ENCODE data around the gene JARID2.
A peak's percentile ranks its signal among the peaks of the same experiment; 100 is the strongest.

The JARID2 gene

DNA sequence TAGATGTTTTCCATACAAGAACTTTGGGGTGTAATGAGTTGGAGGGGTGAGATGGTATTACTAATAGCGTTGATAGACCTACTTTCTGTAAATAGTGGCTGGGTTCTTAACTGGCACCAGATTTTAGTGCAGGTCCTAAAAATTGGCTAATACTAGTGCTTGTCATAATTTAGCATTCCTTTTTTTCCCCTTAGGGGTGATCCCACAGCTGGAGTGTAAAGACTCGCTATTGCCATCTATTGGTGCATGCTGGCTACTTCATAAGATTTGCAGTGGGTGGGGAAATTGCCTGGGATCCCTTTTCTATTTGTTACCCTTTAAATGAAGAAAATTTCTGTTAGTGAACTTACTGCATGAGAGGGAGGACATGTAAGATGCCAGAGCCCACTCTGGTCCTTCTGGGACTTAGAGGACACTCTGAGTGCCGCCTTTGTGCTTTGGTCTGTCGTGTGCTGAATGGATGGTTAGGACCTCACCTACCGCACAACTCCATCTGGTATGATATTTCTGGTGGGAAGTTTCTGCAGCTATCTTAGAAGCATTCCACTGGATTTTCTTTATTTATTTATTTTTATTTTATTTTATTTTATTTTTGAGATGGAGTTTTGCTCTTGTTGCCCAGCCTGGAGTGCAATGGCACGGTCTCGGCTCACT is 195.5 kb downstream of the JARID2 start:
- peak; percentile 53 for DNase-seq (ENCODE audit: low spot score)

GRCh38 chr6:15441981-15442380 is 196.1 kb downstream of the JARID2 start:
- no peak for DNase-seq (ENCODE audit: low spot score)

- no peak for DNase-seq (ENCODE audit: low spot score)
Measured at GRCh38 chr6:15442467-15442866, 196.6 kb downstream of the JARID2 start.

DNA sequence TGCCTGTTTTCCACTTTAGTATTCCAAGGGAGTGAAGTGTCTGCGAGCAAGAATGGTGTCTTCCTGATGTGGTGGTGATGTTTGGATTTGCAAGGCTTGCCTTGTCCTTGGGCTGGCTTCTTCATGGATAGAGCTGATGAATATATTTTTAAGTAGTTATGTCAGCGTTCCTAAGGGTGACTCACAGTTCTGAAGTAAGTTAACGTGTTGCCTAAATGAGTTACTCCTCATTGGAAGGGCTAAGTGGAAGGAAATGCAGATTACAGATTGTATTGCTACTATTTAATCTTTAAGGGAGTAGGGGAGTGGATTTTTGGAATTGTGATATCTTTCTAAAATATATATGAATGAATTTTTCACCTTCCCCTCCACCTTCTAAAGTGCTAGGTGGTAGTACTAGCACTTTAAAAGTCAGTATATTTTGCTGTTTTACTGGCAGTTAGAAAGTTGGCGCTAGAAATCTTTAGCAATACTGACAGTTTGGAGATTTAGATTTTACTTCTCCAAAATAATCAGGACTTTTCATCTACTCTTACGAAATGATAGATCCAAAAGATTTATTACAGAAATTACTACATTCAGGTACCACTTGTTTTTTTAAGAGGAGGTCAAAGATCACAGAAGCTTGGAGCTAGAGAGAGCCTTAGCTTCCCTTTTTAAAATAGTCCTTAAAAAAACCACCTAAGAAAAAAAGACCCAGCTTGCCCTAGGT is 197.4 kb downstream of the JARID2 start:
- peak; percentile 80 for DNase-seq (ENCODE audit: low spot score)

DNA sequence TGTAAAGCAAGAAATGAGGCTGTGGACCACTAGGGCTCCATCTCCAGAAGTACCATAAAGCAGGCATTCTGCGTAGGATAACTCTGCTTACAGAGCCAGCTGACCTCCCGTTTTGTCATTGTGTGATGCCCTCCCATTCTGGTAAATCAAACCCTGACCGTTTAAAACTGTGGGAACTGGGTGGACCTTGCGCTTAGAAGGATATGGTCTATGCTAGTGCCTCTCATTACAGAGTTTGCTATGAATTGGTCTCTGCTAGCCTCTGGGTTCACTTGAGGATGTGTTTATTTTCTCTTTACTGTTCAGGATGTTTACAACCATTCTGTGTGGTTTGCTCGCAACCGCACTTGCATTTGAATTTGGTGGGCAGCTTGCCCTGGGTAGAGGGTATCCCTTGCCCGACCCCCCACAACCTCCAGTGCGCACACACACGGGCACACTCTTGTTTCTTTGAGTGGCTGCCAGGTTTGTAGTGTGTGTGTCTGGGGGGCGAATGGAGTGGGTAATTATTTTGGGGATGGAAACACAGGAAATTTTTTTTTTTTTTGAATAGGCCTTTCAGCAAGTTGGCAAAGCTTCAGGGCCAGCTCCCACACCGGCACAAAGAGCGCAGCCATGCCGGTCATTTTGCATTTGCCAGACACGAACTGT is 198.3 kb downstream of the JARID2 start:
- DNase-seq (ENCODE audit: low spot score), result no peak

DNA sequence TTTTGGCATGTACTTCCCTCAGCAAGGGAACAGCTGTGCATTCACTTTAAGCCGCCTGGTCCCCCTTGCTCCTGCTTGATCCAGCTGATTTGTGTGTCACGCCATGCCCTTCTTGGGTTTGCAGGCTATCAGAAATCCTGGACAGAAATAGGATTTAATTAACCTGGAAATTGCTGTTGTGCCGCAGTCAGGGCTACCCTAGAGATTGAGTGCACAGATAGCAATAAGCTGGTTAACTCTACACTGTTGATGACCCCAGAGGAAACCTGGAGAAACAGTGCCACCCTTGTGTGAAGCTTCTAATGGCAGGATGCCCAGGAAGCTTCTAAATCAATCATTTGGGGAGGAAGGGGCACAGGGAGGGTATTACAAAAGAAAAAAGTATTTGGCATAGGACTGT is 199.0 kb downstream of the JARID2 start:
- peak; percentile 35 for DNase-seq (ENCODE audit: low spot score)

DNA sequence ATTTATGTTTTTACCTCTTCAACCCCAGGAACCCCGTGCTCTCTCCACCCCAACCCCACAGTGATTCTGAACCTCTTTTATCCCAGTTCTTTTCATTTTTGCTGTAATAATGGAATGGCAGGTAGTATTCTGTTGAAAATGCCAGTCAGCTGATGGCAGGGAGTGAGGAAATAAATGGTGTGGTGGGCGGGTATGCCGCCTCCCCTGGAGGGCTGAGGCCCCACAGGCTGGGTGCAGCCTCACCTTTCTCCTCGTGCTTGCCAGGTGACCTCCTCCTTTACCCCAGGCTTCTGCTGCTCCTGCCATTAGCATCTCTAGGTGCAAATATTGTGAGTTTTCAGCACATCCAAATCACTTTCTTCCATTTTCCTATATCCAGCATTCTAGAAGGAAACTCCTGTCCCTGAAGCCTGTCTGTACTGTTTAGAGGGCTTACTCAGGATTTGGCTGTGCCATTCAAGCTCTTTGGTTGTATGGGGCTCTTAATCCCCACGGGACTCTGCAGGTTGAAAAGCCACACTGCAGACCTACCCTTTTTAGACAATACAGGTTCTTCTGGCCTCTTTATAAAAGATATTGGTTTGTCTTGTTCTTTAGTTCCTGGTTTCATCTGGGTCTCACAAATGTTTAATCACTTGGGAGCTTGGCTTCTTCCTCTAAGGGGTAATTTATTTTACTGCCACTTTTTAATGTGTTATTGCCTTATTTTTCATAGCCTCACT is 201.8 kb downstream of the JARID2 start:
- no peak for DNase-seq (ENCODE audit: low spot score)

GRCh38 chr6:15449011-15449410 is 203.1 kb downstream of the JARID2 start:
- DNase-seq (ENCODE audit: low spot score), result no peak

GRCh38 chr6:15451738-15452137 is 205.9 kb downstream of the JARID2 start:
- no peak for DNase-seq (ENCODE audit: low spot score)

GRCh38 chr6:15452182-15452941 is 206.5 kb downstream of the JARID2 start:
- DNase-seq (ENCODE audit: low spot score), result no peak

- DNase-seq (ENCODE audit: low spot score), result no peak
Measured at GRCh38 chr6:15453186-15453585, 207.3 kb downstream of the JARID2 start.

DNA sequence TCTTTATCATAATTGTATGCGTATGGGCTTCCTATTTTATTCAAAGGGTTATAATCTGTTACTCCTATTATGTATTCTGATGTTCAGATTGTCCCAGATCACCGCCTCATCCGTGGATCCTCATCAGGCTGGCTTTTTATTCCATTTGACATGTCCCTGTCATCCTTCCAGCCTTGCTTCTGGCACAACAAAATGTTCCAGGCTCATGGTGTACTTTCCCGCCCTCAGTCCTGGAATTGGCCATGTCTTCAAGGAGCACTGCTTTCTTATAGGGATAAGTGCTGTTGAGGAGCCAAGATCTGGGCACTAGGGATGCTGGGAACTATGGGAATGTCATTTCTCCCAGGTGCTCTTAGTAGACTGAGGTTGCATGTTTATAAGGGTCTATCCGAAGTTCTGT is 207.8 kb downstream of the JARID2 start:
- no peak for DNase-seq (ENCODE audit: low spot score)

DNA sequence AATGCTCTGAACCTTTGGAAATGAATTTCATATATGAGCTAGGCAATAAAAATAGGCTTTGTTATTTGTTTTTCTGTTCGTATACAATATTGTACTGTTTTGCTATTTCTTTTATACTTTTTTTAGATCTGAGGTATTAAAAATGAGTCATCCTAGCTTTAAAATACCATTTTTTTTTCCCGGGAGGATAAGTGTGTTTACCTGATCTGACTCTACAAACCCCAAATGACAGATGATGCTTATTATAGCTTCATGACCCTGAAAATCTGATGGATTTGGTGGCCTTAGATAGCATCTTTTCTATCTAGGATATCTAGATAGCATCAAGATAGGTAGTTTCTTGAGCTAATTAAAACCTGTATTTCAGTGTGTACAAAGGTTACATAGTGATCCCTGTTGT is 210.6 kb downstream of the JARID2 start:
- no peak for DNase-seq (ENCODE audit: low spot score)

DNA sequence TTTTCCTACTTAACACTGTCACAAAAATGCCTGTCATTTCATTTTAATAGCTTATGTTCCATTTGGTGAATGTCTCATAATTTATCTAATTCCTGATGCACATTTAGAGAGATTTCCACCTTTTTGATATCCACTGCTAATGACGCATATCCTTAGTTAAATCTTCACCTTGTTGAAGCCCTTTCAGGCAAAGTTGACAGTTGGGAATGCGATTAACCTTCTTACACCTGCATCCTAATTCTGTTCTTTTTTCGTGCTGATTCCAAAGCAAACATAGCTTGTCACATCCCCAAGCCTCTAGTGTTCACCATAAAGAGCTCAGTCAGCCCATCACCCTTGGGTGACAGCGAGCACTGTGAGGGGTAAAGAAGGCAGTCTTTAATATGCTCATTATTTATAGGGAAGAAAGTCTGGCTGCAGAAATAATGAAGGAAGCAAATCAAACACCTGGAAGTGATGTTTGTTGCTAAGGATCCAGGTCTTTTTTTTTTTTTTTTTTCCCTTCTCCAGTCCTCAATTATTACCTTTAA is 211.3 kb downstream of the JARID2 start:
- no peak for DNase-seq (ENCODE audit: low spot score)

GRCh38 chr6:15458021-15458459 is 212.2 kb downstream of the JARID2 start:
- no peak for DNase-seq (ENCODE audit: low spot score)

- no peak for DNase-seq (ENCODE audit: low spot score)
Measured at GRCh38 chr6:15460110-15460727, 214.3 kb downstream of the JARID2 start.

DNA sequence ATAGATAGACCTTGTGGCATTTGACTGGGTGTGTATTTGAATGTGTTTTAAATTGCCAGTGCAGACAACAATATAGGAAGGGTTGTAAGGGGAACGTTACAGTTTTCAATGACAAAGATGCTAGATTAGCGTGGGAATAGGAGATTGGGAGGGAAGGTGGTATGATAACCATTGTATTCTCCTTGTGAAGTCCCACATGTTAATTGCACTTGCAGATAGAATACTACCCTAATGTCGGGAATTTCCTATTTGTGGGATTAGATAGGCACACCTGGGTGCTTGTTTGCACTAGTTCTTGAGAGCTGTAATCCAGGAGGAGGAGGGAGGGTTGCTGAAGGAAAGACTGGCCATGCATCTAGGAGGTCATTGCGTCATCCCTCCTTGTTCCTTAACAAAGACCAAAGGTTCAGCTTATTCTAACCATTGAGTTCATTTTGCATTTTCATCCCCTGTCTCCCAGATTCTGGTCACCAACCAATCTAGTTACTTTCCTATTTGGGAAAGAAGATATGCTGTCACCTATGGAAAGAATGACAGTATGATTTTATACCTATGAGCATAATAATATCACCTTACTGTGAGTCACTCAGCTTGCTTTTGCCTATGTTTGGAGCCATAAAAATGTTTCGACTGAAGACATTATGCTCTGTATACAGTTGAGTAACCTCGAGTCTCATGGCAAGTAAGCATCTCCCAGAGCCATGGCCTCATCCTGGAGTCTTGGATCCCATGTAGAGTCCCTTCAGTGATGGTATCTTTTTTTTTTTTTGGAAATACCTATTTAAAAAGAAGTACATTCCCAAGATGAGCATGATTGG is 215.5 kb downstream of the JARID2 start:
- no peak for DNase-seq (ENCODE audit: low spot score)

GRCh38 chr6:15462256-15462655 is 216.4 kb downstream of the JARID2 start:
- no peak for DNase-seq (ENCODE audit: low spot score)

DNA sequence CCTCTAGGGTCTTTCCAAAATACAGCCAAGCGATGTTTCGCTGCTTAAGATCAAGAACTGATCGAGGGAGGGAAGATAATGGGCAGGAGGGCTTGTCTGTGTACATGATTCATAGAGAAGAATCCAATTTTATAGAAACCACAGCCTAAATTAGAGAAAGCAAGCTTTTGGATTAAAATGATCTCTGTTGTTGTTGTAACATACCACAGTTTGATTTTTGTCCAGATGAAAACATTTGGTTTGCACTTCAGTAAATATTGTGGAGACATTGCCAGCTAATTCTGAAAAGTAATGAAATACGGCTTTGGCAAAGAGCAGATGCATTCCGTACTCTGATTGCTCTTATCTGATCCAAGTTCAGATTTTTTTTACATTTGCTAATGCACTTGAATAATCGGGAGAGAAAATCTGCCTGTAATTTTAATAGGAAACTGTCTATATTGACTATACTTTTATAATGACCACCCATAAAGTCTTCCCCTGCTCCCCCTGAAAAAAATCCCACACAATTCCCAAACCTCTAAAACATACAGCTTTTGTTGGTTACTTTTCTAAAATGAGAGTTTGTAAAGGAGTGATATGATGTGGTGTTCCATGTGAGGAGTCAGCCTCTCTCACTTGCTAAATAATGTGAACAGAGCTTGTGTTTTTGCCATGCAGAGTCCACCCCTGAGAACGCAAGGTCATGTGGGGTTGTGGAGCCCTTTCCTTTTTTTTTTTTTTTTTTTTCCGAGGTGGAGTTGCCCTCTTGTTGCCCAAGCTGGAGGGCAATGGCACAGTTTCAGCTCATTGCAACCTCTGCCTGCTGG is 217.1 kb downstream of the JARID2 start:
- DNase-seq (ENCODE audit: low spot score), result no peak
